H9 (cell line): ENCODE results near the gene CAVIN1. TPM values are rescaled to one million over a fixed set of nuclear protein-coding genes. Genes with fewer than 3 reads are reported as not detected.

Experiments
- DNase-seq: peaks from one replicate; pipeline ENCODE4 v3.0.0-alpha.2; 2017
- H2AFZ ChIP-seq: one replicate; pipeline ENCODE4 v1.6.1; 2013; ENCODE audit warnings: mild to moderate bottlenecking, low read length, control low read depth, moderate library complexity
- H2AK5ac ChIP-seq: 2 replicates; pipeline ENCODE4 v1.6.1; 2013; ENCODE audit warnings: low read length, control low read depth, mixed read lengths; ENCODE audit not compliant: insufficient read length
- H2BK120ac ChIP-seq: one replicate; pipeline ENCODE4 v1.6.1; 2013; ENCODE audit warnings: low read depth, mild to moderate bottlenecking, low read length, control low read depth, inconsistent platforms; ENCODE audit not compliant: poor library complexity, severe bottlenecking
- H2BK12ac ChIP-seq: 2 replicates; pipeline ENCODE4 v1.6.1; 2013; ENCODE audit warnings: low read length, control low read depth, mixed read lengths, low read depth; ENCODE audit not compliant: insufficient read length
- H2BK15ac ChIP-seq: 2 replicates; pipeline ENCODE4 v1.6.1; 2013; ENCODE audit warnings: low read depth, low read length, control low read depth
- H2BK20ac ChIP-seq: one replicate; pipeline ENCODE4 v1.6.1; 2013; ENCODE audit warnings: low read depth, mild to moderate bottlenecking, low read length, control low read depth, inconsistent platforms; ENCODE audit not compliant: poor library complexity, severe bottlenecking
- H2BK5ac ChIP-seq: 2 replicates; pipeline ENCODE4 v1.6.1; 2013; ENCODE audit warnings: low read length, control low read depth, mixed read lengths; ENCODE audit not compliant: insufficient read length
- H3K14ac ChIP-seq: 2 replicates; pipeline ENCODE4 v1.6.1; 2013; ENCODE audit warnings: low read length, control low read depth; ENCODE audit not compliant: insufficient read depth
- H3K18ac ChIP-seq: 2 replicates; pipeline ENCODE4 v1.6.1; 2013; ENCODE audit warnings: low read depth, mild to moderate bottlenecking, mixed read lengths, low read length, control low read depth; ENCODE audit not compliant: insufficient read length
- H3K23ac ChIP-seq: 2 replicates; pipeline ENCODE4 v1.6.1; 2013; ENCODE audit warnings: low read length, control low read depth, mixed read lengths, low read depth; ENCODE audit not compliant: insufficient read length
- H3K23me2 ChIP-seq: 2 replicates; pipeline ENCODE4 v1.6.1; 2013; ENCODE audit warnings: low read depth, mild to moderate bottlenecking, mixed read lengths, low read length, control low read depth; ENCODE audit not compliant: insufficient read length, poor library complexity, severe bottlenecking
- H3K27ac ChIP-seq: 2 replicates; pipeline ENCODE4 v1.5.1; 2013; ENCODE audit warnings: low read length, control low read depth, mixed read lengths, low read depth; ENCODE audit not compliant: insufficient read length
- H3K27me3 ChIP-seq: 2 replicates; pipeline ENCODE4 v1.6.1; 2013; ENCODE audit warnings: low read length, control low read depth, inconsistent platforms; ENCODE audit not compliant: insufficient read depth
- H3K4ac ChIP-seq: 2 replicates; pipeline ENCODE4 v1.6.1; 2013; ENCODE audit warnings: low read depth, mild to moderate bottlenecking, control low read depth, inconsistent platforms, low read length, moderate library complexity
- H3K4me1 ChIP-seq: 2 replicates; pipeline ENCODE4 v1.6.1; 2013; ENCODE audit warnings: low read length, control low read depth, inconsistent platforms; ENCODE audit not compliant: insufficient read depth
- H3K4me2 ChIP-seq: 2 replicates; pipeline ENCODE4 v1.6.1; 2013; ENCODE audit warnings: low read length, control low read depth, mixed read lengths; ENCODE audit not compliant: insufficient read length, insufficient read depth
- H3K56ac ChIP-seq: 2 replicates; pipeline ENCODE4 v1.6.1; 2013; ENCODE audit warnings: low read depth, mild to moderate bottlenecking, mixed read lengths, low read length, control low read depth; ENCODE audit not compliant: insufficient read length
- H3K79me1 ChIP-seq: 2 replicates; pipeline ENCODE4 v1.6.1; 2013; ENCODE audit warnings: low read depth, mild to moderate bottlenecking, moderate library complexity, low read length, control low read depth, inconsistent platforms; ENCODE audit not compliant: insufficient read depth, poor library complexity, severe bottlenecking
- H3K79me2 ChIP-seq: 2 replicates; pipeline ENCODE4 v1.6.1; 2013; ENCODE audit warnings: low read length, control low read depth, inconsistent platforms; ENCODE audit not compliant: insufficient read depth
- H3K9ac ChIP-seq: 2 replicates; pipeline ENCODE4 v1.6.1; 2013; ENCODE audit warnings: low read length, control low read depth, mixed read lengths; ENCODE audit not compliant: insufficient read length; ENCODE audit errors: extremely low read depth
- H3K9me3 ChIP-seq: one replicate; pipeline ENCODE4 v1.6.1; 2013; ENCODE audit warnings: low read depth, low read length, inconsistent platforms; ENCODE audit not compliant: control insufficient read depth
- H3T11ph ChIP-seq: one replicate; pipeline ENCODE4 v1.6.1; 2013; ENCODE audit warnings: mild to moderate bottlenecking, low read length, control low read depth, inconsistent platforms
- H4K20me1 ChIP-seq: one replicate; pipeline ENCODE4 v1.6.1; 2013; ENCODE audit not compliant: control insufficient read depth, insufficient read length, insufficient read depth
- H4K5ac ChIP-seq: 2 replicates; pipeline ENCODE4 v1.6.1; 2013; ENCODE audit warnings: low read depth, mild to moderate bottlenecking, mixed read lengths, low read length, control low read depth; ENCODE audit not compliant: insufficient read length
- H4K8ac ChIP-seq: replicated peaks from 2 replicates; pipeline ENCODE4 v1.6.1; 2013; ENCODE audit warnings: low read length, control low read depth, mixed read lengths, low read depth; ENCODE audit not compliant: insufficient read length
- H4K91ac ChIP-seq: 2 replicates; pipeline ENCODE4 v1.6.1; 2013; ENCODE audit warnings: low read depth, mild to moderate bottlenecking, moderate library complexity, mixed read lengths, low read length, control low read depth; ENCODE audit not compliant: insufficient read length
- H3K27ac Mint-ChIP-seq, 3 experiments: 2 replicates in 2 of 3; 3 replicates in 1 of 3; pipeline ENCODE4 v1.8.0; 2020 to 2021; ENCODE audit warnings: mixed read lengths in 3 of 3, mild to moderate bottlenecking in 1 of 3, moderate library complexity in 1 of 3
- H3K27me3 Mint-ChIP-seq: 2 replicates; pipeline ENCODE4 v1.8.0; 2021; ENCODE audit warnings: low read depth, mild to moderate bottlenecking, moderate library complexity, mixed read lengths
- H3K36me3 Mint-ChIP-seq, 3 experiments: 2 replicates in 2 of 3; 3 replicates in 1 of 3; pipeline ENCODE4 v1.8.0; 2020 to 2021; ENCODE audit warnings: low read depth in 3 of 3, mixed read lengths in 3 of 3; ENCODE audit not compliant: insufficient read depth in 1 of 3
- H3K4me1 Mint-ChIP-seq, 2 experiments: 2 replicates each; pipeline ENCODE4 v1.8.0; 2020; ENCODE audit warnings: mixed read lengths in 2 of 2
- H3K4me3 Mint-ChIP-seq, 2 experiments: 2 replicates in 1 of 2; 3 replicates in 1 of 2; pipeline ENCODE4 v1.8.0; 2020 to 2021; ENCODE audit warnings: mild to moderate bottlenecking in 2 of 2, mixed read lengths in 2 of 2, moderate library complexity in 1 of 2
- H3K9me3 Mint-ChIP-seq, 2 experiments: 2 replicates in 1 of 2; 3 replicates in 1 of 2; pipeline ENCODE4 v1.8.0; 2020; ENCODE audit warnings: mild to moderate bottlenecking in 2 of 2, mixed read lengths in 2 of 2, moderate library complexity in 1 of 2
- WGBS: extraction: QIAGEN DNeasy Blood & Tissue Kit; methylation state at CpG from one replicate; pipeline ENCODE4 v1.1.7; 2013; ENCODE audit warnings: missing lambda C conversion rate, low lambda C conversion rate, mixed read lengths; ENCODE audit not compliant: insufficient read length; ENCODE audit errors: extremely low coverage; 5-methylcytosine and 5-hydroxymethylcytosine counted together
- total RNA-seq: library from RNA; stranded (reverse); gene quantifications from 2 replicates; pipeline ENCODE4 v1.2.1, GENCODE V29; 2021
- TF ChIP-seq, protein P1 (sequence below): fragments of 200-600 bp; sonication (generic); conservative IDR thresholded peaks from 3 replicates; pipeline ENCODE4 v1.8.0; 2021; ENCODE audit warnings: antibody characterized with exemption, mild to moderate bottlenecking

CAVIN1 gene
- total RNA-seq, 1 experiment from 2014 or later, result 65.2 TPM

DNA sequence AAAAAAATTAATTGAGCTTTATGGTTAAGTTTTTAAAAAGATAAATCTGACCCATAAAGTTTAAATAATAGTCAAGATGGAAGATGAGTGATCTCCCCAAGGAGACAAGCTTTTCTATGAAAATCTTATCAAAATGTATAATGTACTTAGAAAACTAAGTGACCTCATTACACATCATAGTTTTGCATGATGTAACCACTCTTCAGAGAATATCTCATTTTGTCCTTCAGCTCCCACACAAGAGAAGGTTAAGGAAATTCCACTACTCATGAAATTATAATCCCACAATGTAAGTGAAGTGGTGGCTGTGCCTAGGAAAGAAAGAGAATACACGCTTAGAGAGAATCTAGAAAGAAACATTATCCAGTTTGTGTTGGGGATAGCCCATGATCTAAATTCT lies 49.2 kb downstream of the CAVIN1 start:
- Histone ChIP-seq H3K18ac (no peak overlapping the region), H4K91ac (no peak overlapping the region), H3K14ac (no peak overlapping the region), H2BK20ac (no peak overlapping the region), H4K8ac (no peak overlapping the region), H4K20me1 (no peaks in the 10 kb centered on the region), H3K4me2 (no peak overlapping the region), H2BK15ac (no peak overlapping the region), H3K4ac (no peak overlapping the region), H4K5ac (no peak overlapping the region), H2BK12ac (no peak overlapping the region), H3K9me3 (no peaks in the 10 kb centered on the region), H3K79me2 (peaks cover 10% of the 10 kb centered on the region), H3K27ac (no peak overlapping the region), H3K56ac (no peak overlapping the region), H3K9ac (no peak overlapping the region), H3K23ac (no peak overlapping the region), H3K4me1 (no peaks in the 10 kb centered on the region; the same call in 1 of the 2 replicates), H2AK5ac (no peak overlapping the region), H3K79me1 (peaks cover 11% of the 10 kb centered on the region), H2BK120ac (no peak overlapping the region), H2BK5ac (no peak overlapping the region), H3T11ph (no peak overlapping the region), H3K23me2 (no peaks in the 10 kb centered on the region), H2AFZ (no peak overlapping the region), H3K27me3 (no peaks in the 10 kb centered on the region)
- TF ChIP-seq, protein P1, sequence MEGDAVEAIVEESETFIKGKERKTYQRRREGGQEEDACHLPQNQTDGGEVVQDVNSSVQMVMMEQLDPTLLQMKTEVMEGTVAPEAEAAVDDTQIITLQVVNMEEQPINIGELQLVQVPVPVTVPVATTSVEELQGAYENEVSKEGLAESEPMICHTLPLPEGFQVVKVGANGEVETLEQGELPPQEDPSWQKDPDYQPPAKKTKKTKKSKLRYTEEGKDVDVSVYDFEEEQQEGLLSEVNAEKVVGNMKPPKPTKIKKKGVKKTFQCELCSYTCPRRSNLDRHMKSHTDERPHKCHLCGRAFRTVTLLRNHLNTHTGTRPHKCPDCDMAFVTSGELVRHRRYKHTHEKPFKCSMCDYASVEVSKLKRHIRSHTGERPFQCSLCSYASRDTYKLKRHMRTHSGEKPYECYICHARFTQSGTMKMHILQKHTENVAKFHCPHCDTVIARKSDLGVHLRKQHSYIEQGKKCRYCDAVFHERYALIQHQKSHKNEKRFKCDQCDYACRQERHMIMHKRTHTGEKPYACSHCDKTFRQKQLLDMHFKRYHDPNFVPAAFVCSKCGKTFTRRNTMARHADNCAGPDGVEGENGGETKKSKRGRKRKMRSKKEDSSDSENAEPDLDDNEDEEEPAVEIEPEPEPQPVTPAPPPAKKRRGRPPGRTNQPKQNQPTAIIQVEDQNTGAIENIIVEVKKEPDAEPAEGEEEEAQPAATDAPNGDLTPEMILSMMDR, result no peak
- WGBS, result no CpG with 5 or more reads among the region's 1 CpG
- Mint-ChIP-seq H3K9me3 (peaks cover 5 to 8% of the 10 kb centered on the region in 2 experiments), H3K4me3 (no peak overlapping the region), H3K27me3 (no peaks in the 10 kb centered on the region), H3K36me3 (peaks cover 21 to 31% (median 21%) of the 10 kb centered on the region in 3 experiments), H3K4me1 (peaks cover 15 to 26% of the 10 kb centered on the region in 2 experiments), H3K27ac (peak overlapping the region in 1 of 3 experiments; percentile 45; a peak in 1 of 7 replicates)
- DNase-seq, result no peak
